Measurements from ENCODE around the gene ABL1. TPM values are rescaled to one million over a fixed set of nuclear protein-coding genes. Genes with fewer than 3 reads are reported as not detected.

Gene ABL1
- polyA plus RNA-seq, 3 donors = 4.5 to 14.5 (median 8.0) TPM

DNA sequence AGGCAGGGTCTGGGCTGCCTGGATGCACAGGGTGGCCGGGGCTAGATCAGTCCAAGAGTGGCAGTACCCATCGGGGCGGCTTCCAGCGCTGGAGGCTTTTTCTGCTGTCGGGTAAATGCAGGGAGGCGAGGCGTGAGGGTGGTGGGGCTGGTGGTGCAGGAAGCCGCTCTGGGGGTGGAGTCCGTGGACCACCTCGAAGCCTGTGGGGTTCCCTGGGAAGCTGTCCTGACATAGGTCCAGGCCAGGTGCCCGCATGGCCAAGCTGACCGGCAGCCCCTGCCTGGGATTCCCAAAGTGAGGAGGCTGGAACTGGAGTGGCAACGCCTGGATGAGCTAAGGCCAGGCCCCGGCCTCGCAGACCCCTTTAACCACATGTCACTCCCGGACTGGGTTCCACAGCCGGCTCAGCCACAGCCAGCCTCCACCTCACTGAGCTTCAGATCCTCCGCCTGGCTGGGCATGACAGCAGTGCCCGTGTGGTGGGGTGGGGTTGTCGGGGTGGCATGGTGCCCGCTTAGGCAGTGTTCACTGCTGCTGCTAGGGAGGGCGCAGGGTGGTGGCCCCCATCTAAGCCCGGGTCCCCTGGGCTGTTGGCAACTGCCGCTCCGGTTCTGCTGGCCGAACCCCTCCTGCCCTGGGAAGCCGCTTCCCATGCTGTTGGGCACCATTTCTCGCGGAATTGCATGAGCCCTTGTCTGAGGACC, 62.9 kb downstream of the ABL1 start:
- Mint-ChIP-seq H3K9me3 (peaks cover 0 to 1% (median 0%) of the 10 kb centered on the region in 7 donors), H3K36me3 (no peaks in the 10 kb centered on the region), H3K27me3 (ENCODE audit: low read depth in 3 of 3) (peaks cover 3 to 8% (median 8%) of the 10 kb centered on the region in 3 donors), H3K27ac (no peak overlapping the region), H3K4me3 (no peak overlapping the region), H3K4me1 (peaks cover 14% of the 10 kb centered on the region)
- Histone ChIP-seq H3K4me3 (replicated peaks in 1 of 3; ENCODE audit: low read depth in 2 of 3, low read length in 3 of 3) (no peak overlapping the region), H2AFZ (ENCODE audit: insufficient read depth, low read depth, low read length, poor library complexity, severe bottlenecking) (no peak overlapping the region), H3K4me2 (replicated peaks; ENCODE audit: extremely low read depth, low read length, poor library complexity, severe bottlenecking) (no peak overlapping the region), H3K36me3 (replicated peaks in 1 of 2; ENCODE audit: control insufficient read depth in 1 of 2, insufficient read depth in 2 of 2, low read length in 2 of 2) (no peaks in the 10 kb centered on the region), H3K9ac (ENCODE audit: insufficient read depth, low read length, poor library complexity, severe bottlenecking) (no peak overlapping the region), H3K27me3 (ENCODE audit: control insufficient read depth in 2 of 2, insufficient read depth in 2 of 2, low read length in 2 of 2) (no peaks in the 10 kb centered on the region), H3K79me2 (ENCODE audit: insufficient read depth, low read length) (no peaks in the 10 kb centered on the region), H3K4me1 (ENCODE audit: control insufficient read depth in 1 of 2, insufficient read depth in 2 of 2, low read length in 2 of 2) (peaks cover 11 to 12% of the 10 kb centered on the region in 2 donors), H4K20me1 (ENCODE audit: insufficient read depth, low read length) (no peaks in the 10 kb centered on the region), H3K9me3 (replicated peaks in 1 of 2; ENCODE audit: control insufficient read depth in 1 of 2, insufficient read depth in 1 of 2, low read length in 2 of 2) (no peaks in the 10 kb centered on the region), H3K27ac (ENCODE audit: low read depth in 1 of 2, low read length in 2 of 2) (no peak overlapping the region)
- DNase-seq = no peak
- no peak for TF ChIP-seq CTCF (IDR thresholded peaks at IDR 0.05)
- intact Hi-C loops (cut with micrococcal nuclease) = no loop called here
- WGBS (ENCODE audit: insufficient coverage) = 92% methylated on average over 21 of the region's 29 CpGs

DNA sequence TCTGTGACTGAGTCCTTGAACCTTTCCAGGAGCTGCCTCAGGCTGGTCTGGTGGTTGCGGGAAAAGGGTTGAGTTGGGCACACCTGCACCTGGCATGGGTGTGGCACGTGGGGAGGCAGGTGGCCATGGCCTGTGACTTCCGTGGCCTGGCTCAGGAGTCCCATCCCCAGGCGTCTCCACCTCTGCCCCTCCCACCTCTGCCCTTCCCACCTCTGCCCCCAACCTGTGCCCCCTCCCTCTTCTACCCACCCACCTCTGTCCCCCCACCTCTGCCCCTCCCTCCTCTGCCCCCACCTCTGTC, 63.4 kb downstream of the ABL1 start:
- no peak overlapping the region for H3K4me2 ChIP-seq (replicated peaks; ENCODE audit: extremely low read depth, low read length, poor library complexity, severe bottlenecking)
- 94% methylated on average over 2 of the region's 4 CpGs for WGBS (ENCODE audit: insufficient coverage)
- H3K4me1 ChIP-seq (ENCODE audit: control insufficient read depth in 1 of 2, insufficient read depth in 2 of 2, low read length in 2 of 2) = peaks cover 6 to 7% of the 10 kb centered on the region in 2 donors
- H3K4me1 Mint-ChIP-seq = peaks cover 9% of the 10 kb centered on the region
- no peak overlapping the region for H2AFZ ChIP-seq (ENCODE audit: insufficient read depth, low read depth, low read length, poor library complexity, severe bottlenecking)
- no peaks in the 10 kb centered on the region for H4K20me1 ChIP-seq (ENCODE audit: insufficient read depth, low read length)
- peaks cover 0 to 1% (median 0%) of the 10 kb centered on the region in 7 donors for H3K9me3 Mint-ChIP-seq
- H3K9ac ChIP-seq (ENCODE audit: insufficient read depth, low read length, poor library complexity, severe bottlenecking) = no peak overlapping the region
- peaks cover 3 to 8% (median 8%) of the 10 kb centered on the region in 3 donors for H3K27me3 Mint-ChIP-seq (ENCODE audit: low read depth in 3 of 3)
- no peaks in the 10 kb centered on the region for H3K27me3 ChIP-seq (ENCODE audit: control insufficient read depth in 2 of 2, insufficient read depth in 2 of 2, low read length in 2 of 2)
- no peak overlapping the region for H3K27ac Mint-ChIP-seq
- no peak for DNase-seq
- H3K79me2 ChIP-seq (ENCODE audit: insufficient read depth, low read length) = no peaks in the 10 kb centered on the region
- H3K4me3 Mint-ChIP-seq = no peak overlapping the region
- no peak overlapping the region for H3K27ac ChIP-seq (ENCODE audit: low read depth in 1 of 2, low read length in 2 of 2)
- H3K36me3 Mint-ChIP-seq = no peaks in the 10 kb centered on the region
- no peak overlapping the region for H3K4me3 ChIP-seq (replicated peaks in 1 of 3; ENCODE audit: low read depth in 2 of 3, low read length in 3 of 3)
- intact Hi-C loops (cut with micrococcal nuclease) = no loop called here
- H3K36me3 ChIP-seq (replicated peaks in 1 of 2; ENCODE audit: control insufficient read depth in 1 of 2, insufficient read depth in 2 of 2, low read length in 2 of 2) = no peaks in the 10 kb centered on the region
- no peak for TF ChIP-seq CTCF (IDR thresholded peaks at IDR 0.05)
- H3K9me3 ChIP-seq (replicated peaks in 1 of 2; ENCODE audit: control insufficient read depth in 1 of 2, insufficient read depth in 1 of 2, low read length in 2 of 2) = no peaks in the 10 kb centered on the region
